GM12892 (cell line): ENCODE data around the gene MEF2B.

ENCODE experiments used
- DNase-seq: peaks from one replicate; pipeline ENCODE4 v3.0.0; 2011; ENCODE audit not compliant: insufficient read length
- FAIRE-seq: peaks from 2 replicates; lab custom pipeline; 2011; peaks lifted over from hg19 to GRCh38; lab: Jason Lieb, UNC
- POLR2A ChIP-seq: IDR thresholded peaks from 2 replicates; pipeline ENCODE4 v1.6.1; 2011; ENCODE audit warnings: low read depth, low read length, control low read depth
- POLR2AphosphoS5 ChIP-seq: IDR thresholded peaks from 2 replicates; pipeline ENCODE4 v1.6.1; 2011; ENCODE audit warnings: low read depth, low read length, control low read depth
- TAF1 ChIP-seq: IDR thresholded peaks from 2 replicates; pipeline ENCODE4 v1.6.1; 2011; ENCODE audit warnings: low read depth, mild to moderate bottlenecking, control low read depth, low read length, borderline replicate concordance

The MEF2B gene

GRCh38 chr19:19101540-19101939 lies 68.5 kb downstream of the MEF2B start:
- no peak for FAIRE-seq
- TF ChIP-seq POLR2A (no peak), POLR2AphosphoS5 (no peak), TAF1 (no peak)

DNA sequence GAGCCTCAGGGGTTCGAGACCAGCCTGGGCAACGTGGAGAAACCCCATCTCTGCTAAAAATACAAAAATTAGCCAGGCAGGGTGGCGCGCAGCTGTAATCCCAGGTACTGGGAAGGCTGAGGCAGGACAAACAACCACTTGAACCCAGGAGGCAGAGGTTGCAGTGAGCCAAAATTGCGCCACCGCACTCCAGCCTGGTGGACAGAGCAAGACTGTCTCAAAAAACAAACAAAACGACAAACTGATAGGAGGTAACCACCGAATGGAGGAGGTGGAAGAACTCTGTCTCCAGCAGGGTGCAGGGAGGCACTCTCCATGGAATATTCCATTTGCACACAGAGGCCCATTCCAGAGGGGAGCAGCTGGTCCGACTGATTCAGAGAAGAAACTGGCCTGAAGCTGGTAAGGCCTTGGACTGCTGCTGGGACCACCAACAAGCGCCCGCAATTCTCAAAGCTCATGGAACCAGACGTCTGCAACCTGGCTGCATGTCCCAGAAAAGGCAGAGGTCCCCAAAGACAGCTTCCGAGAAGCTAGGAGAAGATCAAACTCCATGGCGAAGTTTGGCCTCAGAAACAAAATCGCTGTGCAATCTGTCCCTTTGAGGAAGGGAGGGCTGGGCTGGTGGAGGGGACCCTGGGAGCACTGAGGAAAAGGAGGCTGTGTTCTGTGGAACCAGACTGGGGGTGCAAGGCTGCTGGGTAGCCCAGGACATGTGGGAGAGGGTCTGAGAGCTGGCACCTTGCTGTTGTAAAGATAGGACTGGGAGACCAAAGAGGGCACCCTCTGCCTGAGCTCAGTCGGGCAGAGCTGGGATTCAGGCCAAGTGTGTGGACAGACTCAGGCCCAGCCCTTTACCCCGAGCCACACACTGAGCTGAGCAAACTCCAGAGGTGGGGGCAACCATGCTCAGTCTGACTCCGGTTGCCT lies 71.1 kb downstream of the MEF2B start:
- no peak for FAIRE-seq

More at GRCh38 chr19:19101540-19101939, 68.5 kb downstream of the MEF2B start:
- no peak for DNase-seq

GRCh38 chr19:19098084-19098702 lies 71.9 kb downstream of the MEF2B start:
- DNase-seq, result no peak
- no peak for FAIRE-seq
- TF ChIP-seq POLR2A, result no peak
- no peak for TF ChIP-seq POLR2AphosphoS5
- TF ChIP-seq TAF1, result no peak

More for the DNA sequence above, 71.1 kb downstream of the MEF2B start:
- no peak for DNase-seq
- TF ChIP-seq POLR2AphosphoS5 (no peak), TAF1 (no peak), POLR2A (no peak)

DNA sequence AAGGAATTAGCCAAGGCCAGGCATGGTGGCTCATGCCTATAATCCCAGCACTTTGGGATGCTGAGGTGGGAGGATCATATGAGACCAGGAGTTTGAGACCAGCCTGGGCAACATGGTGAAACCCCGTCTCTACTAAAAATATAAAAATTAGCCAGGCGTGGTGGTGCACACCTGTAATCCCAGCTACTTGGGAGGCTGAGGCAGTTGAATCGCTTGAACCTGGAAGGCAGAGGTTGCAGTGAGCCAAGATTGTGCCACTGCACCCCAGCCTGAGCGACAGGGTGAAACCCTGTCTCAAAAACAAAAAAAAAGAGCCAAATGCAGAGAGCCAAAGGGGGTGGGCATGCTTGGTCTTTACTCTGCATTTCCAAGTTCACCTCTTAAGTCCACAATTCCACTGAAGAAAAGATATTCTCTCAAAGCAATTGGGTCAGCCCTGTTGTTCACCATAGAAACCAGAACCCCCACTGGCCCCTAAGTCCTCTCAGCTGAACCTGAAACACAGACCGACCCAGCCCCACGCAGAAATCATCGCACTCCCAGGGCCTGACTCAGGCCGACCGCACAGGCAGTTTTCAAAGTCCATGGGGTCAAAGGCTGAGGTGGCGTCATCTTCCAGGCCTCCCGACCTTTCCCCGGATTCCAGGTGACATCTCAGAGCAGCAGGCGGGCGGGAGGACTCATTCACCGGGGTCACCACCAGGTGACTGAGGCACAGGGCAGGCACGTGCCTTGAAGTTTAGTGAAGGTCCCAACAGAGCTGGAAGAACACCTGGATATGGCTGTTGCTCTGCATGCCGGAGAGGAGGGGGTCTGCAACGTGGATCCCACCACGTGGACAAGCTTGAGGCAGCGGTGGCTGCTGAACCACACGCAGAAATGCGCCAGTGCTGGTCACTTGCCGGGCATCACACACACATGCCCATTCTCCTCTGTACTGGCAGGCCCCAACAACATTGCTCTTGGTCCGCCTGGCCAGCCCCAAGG lies 73.1 kb downstream of the MEF2B start:
- TF ChIP-seq TAF1 (no peak), POLR2A (no peak), POLR2AphosphoS5 (no peak)
- FAIRE-seq (no peak), DNase-seq (no peak)

DNA sequence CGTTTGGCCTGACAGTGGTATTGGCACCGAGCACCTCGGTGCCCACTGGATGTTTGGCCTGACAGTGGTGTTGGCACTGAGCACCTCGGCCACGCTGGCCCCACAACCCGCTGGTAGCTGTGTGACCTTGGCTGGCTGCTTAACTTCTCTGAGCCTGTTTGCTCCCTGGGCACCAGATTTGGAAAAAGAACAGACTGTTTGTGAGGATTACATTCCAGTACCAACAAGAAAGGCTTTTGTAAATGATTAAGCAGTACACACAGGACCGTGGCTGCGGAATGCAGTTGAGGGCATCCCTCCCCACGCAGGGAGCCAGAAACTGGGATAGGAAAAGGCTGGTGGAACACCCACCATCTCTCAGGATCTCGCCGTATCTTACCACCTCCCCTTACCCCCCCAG lies 74.4 kb downstream of the MEF2B start:
- no peak for TF ChIP-seq TAF1
- no peak for TF ChIP-seq POLR2A
- no peak for TF ChIP-seq POLR2AphosphoS5
- FAIRE-seq, result no peak

More for the DNA sequence above, 74.4 kb downstream of the MEF2B start:
- no peak for DNase-seq
